COR-L47 (cell line): ENCODE measurements around the gene DHX58.

ENCODE experiments used
- DNase-seq: peaks from one replicate; lab custom pipeline; 2025; lab: John Stamatoyannopoulos, UW

DHX58 gene

GRCh38 chr17:42087042-42087701 is 25.3 kb downstream of the DHX58 start:
- DNase-seq = no peak

- no peak for DNase-seq
These were observed 30.9 kb downstream of the DHX58 start for GRCh38 chr17:42081516-42082129.

DNA sequence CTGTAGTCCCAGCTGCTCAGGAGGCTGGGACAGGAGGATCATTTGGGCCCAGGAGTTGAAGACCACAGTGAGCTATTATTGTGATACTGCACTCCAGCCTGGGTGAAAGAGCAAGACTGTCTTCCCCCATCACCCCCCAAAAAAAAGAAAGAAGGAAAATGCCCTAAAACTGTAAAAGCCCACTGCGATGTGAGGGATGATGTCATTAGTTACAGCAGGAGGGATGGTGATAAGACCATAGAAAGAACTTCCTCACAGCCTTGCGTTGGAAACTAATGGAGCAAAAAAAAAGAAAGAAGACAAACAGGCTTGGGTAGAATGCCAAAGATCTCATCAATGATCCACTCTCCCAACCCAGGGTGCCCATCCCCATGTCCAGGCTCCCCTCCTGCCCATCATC is 33.0 kb downstream of the DHX58 start:
- DNase-seq = no peak

DNA sequence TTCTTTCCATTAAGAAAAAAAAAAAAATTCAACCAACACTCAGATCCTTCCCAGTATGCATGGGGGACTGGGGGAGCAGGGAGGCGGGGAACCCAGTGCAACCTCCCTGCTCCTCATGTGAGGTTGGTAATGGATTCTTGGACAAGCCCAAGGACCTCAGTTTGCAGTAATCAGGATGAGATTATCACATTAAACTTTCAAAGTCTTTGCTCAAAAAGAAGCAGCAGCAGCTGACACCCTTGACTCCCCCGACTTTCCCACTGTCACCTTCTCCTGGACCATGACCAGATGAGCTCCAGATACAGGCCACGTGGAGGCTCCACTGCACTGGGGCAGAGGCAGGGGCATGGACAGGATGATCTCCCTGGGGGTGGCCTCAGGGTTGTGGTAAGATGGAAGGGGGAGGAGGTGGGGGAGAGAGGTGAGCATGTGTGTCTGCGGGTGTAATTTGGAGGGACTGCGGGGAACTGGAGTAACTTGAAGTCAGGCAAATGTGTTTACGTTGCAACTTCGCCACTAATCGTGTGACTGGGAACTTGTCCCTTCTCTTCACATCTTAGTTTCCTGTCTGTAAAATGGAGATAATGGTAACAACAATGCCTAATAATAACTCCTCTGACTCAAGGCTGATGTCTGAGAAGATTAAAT is 34.0 kb downstream of the DHX58 start:
- DNase-seq = no peak

GRCh38 chr17:42077755-42078154 is 34.8 kb downstream of the DHX58 start:
- no peak for DNase-seq

- no peak for DNase-seq
These were observed 35.5 kb downstream of the DHX58 start for GRCh38 chr17:42076797-42077559.

DNA sequence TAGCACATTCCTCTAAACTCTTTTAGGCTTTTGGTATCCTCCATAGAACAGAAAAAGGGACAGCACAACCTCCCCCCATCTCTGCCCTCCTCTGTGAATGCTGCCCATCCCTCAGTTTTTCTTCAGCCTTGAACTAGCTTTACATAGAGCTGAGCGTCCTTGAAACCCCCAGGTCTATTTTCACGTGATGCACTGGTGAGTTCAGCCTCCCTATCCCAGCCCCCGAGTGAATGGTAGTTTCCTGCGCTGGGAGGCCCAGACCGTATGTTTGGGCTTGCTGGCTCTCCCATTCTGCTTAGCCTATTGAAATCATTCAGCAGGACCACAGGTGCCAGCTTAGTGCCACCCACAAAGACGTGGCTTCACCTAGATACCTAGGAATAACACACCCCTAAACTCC is 36.7 kb downstream of the DHX58 start:
- no peak for DNase-seq

- no peak for DNase-seq
These were observed 40.0 kb downstream of the DHX58 start for GRCh38 chr17:42072323-42073187.

GRCh38 chr17:42071810-42072209 is 40.7 kb downstream of the DHX58 start:
- no peak for DNase-seq

DNA sequence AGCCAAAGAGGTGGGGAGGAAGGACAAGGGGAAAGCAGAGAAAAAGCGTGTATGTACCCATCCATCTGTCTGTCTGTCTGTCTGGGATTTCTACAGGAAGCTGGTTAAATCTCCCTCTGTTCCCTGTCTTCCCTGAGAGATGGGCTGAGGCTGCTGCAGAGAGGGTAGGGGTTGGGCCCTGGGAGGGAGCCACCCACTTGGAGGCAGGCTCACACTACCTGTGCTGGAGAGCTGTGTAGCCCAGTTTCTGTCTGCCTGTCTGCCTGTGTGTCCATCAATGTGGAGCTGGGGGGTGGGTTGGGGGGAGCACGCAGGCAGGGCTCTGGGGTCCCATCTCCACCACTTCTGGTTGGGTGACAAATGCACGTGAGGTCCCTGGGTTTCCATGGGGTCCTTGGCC is 43.5 kb downstream of the DHX58 start:
- DNase-seq = no peak

DNA sequence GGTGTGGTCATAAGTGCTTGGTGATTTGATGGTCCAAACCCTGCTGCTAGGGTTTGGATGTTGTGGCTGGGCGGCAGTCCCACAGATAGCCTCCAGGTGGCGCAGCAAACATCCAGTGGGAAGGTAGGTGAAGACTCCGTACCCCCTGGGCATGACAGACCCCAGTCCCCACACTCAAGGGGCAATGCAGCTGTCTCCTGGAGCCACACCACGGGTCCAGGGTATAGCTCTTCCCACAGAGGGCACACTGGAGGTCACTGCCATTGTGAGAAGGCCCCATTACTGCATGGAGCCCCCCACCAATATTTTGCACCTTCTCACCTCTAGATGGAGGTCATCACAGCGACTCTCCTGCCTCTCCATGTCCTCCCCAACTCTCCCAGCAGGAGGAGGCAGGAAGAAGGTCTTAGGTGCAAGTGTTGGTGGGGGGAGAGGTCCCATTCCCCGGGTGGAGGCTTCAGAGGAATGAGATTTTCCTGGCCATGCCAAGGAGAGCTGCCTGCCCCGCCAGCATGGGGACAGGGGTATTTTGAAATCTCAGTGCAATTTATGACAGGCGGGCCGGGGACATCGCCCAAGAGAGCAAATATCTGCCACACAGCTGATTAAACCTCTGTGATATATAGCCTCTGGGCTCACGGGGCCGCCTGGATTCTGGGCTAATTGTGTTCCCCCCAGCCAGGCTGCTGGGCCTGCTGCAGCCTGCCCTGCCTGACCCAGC is 45.0 kb downstream of the DHX58 start:
- DNase-seq = peak; percentile 5

DNA sequence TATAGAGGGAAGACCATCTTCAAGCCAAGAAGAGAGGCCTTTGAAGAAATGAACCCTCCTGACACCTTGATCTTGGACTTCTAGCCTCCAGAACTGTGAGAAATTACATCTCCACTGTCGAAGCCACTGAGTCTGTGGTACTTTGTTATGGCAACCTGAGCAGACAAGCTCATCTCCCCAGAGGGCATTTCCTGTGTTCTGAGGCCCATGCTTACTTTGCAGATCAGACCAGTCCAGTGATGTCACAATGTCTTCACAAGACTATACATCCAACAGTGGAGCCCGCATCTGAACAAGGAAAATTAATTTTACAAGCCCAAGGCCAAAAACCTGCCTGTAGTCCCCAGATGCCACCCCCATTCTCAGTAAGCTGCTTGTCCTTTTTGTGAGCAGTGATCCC is 47.3 kb downstream of the DHX58 start:
- DNase-seq = no peak

DNA sequence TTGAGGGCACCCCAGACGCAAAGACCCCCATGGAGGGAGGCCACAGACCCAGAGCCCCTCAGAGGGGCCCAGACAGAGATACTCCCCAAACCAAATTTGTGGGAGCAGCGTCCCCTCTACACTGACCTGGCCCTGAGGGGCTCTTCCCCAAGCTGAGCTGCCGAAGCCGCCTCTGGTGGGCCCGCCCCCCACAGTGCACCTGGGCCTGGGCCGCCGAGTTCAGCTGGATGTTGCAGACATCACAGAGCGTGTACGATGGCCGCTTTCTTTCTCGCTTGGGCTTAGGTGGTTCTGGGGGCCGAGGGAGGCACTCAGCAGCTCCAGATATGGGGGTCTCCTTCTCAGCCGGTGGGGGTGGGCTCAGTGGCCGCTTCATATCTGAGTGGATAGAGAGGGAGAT is 49.8 kb downstream of the DHX58 start:
- DNase-seq = no peak

- no peak for DNase-seq
These were observed 50.6 kb downstream of the DHX58 start for GRCh38 chr17:42061646-42062487.

DNA sequence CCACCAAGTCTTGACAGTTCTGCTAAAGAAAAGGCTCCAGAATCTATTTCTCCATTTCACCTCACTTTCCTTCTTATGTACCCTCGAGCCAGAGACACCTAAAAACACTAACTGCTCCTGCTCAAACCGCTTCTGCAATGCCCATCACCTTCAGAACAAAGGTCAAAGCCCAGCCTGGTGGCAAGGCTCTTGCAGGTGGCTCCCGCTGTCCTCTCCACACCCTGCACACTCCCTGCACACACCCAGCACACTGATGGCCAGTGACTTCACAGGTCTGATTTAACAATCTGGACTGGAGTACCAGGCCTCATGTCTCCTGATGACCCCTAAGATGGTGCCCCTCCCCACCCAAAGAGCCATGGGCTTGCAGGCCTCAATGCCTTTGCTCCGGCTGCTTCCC is 52.3 kb downstream of the DHX58 start:
- DNase-seq = no peak

DNA sequence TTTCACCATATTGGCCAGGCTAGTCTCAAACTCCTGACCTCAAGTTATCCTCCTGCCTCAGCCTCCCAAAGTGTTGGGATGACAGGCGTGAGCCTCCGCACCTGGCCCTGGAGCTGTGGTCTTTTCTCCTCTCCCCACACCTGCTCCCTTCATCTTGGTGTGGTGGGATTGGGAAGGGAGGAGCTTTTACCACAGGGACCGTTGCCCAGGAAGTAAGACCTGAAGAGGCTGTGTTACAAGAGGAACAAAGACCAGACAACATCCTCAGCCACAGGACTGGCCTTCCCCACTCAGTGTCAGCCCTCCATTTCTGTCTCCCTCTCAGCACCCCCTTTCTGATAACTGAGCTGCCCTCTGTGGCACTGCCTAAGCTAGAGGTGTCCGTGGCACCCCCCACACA is 52.7 kb downstream of the DHX58 start:
- DNase-seq = no peak

GRCh38 chr17:42058063-42058462 is 54.5 kb downstream of the DHX58 start:
- DNase-seq = no peak

DNA sequence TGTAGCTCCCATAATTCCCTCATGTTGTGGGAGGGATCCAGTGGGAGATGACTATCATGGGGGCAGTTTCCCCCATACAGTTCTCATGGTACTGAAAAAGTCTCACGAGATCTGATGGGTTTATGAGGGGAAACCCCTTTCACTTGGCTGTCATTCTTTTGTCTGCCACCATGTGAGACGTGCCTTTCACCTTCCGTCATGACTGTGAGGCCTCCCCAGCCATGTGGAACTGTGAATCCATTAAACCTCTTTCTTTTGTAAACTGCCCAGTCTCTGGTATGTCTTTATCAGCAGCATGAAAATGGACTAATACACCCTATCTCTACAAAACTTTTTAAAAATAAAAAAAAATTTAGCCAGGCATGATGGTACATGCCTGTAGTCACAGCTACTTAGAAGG is 55.9 kb downstream of the DHX58 start:
- DNase-seq = no peak

DNA sequence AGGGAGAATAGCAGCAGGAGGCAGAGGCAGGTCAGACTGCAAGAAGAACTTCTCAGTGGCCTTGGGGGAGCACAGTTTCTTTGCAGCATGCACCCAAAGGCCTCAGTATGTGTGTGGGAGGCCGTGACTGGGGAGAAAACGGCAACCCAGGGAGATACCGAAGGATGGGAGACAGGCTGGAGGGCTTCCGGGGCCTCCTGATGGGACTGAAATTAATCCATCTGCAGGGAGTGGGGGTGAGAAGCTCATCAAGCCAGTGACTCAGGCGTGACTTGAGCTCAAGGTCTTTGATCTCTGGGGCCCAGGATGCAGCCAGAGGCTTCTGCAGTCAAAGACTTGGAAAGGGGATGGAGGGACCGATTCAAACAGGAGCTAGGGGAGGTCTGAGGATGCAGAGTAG is 57.0 kb downstream of the DHX58 start:
- DNase-seq = no peak

- peak; percentile 46 for DNase-seq
These were observed 57.5 kb downstream of the DHX58 start for GRCh38 chr17:42055027-42055426.
